ENCODE results near the gene MTG2. TPM values are rescaled to one million over a fixed set of nuclear protein-coding genes. Genes with fewer than 3 reads are reported as not detected.

Gene MTG2
- total RNA-seq, 1 donor from 2014 or later, result 42.1 TPM

DNA sequence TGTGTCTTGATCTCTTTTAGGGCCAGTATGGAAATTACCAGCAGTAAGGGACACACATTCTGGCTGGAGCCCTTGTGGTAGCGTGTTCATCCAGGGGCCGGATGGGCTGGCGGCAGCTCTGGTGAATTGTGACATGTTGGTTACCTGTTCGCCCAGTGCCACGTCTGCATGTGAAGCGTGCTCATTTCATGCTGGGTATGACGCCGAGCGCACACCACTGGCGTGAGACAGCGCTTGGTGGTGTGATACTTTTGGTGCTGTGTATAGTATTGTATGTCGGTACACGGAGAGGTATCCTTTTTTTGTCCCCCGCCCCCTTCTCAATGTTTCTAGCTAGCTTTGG is 3.7 kb upstream of the MTG2 start:
- intact Hi-C loops (cut with micrococcal nuclease), result no loop called here

DNA sequence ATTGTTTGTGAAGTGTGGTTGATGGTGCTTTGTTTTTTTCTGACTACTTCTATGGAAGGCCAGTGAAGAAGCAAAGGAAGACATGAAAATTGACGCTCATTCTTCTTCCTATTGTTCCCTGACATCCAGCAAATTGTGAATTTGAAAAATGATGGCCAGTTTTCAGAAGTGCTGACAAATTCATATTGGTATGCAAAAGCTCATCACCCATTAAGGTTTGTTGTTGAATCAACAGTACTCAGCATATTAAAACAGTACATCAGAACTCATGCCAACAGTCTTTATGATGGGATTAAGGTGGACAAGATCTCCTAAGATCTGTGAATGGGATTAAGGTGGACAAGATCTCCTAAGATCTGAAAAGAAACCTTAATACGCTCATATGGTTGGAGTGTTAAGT is 1.0 kb upstream of the MTG2 start:
- intact Hi-C loops (cut with micrococcal nuclease), result loop anchor here (1.0 to 2.0 kb wide), 6 partner anchors 38 to 205 kb away; partner anchors contain the start of genes HRH3, OSBPL2, PSMA7 and RPS21

DNA sequence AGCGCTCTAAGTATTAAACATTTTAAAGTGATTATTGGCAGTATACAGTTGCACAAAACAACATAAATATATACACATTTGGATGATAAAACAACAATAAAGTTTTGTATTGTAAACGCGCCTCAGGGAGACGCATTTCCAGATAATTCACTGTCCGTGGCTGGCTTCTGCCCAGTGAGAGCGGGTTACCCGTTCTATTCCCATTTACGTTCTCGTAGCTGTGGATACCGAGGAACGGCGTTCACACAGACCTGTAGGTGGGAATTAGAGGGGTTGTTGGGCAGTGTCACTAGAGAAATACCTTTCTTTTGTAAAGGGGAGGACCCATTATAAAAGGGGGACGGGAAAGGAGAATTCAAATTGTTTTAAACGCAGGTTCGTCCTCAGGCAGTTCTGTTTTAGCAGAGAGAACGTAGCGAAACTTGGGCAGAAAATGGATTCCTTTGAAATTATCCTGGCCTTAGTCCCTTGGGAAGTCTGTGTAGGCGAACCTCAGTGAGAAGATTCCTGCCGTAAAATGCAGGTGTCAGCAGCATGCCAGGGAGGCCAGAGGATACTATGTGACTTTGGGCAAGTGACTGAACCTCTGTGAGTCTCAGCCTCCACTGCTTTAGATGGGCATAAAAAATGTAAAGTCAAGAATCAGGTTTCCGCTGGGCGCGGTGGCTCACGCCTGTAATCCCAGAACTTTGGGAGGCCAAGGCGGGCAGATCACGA is 756 bp downstream of the MTG2 start:
- intact Hi-C loops (cut with micrococcal nuclease), result loop anchor here (2.0 kb wide), 2 partner anchors 117 to 203 kb away; partner anchors contain the start of gene RPS21

DNA sequence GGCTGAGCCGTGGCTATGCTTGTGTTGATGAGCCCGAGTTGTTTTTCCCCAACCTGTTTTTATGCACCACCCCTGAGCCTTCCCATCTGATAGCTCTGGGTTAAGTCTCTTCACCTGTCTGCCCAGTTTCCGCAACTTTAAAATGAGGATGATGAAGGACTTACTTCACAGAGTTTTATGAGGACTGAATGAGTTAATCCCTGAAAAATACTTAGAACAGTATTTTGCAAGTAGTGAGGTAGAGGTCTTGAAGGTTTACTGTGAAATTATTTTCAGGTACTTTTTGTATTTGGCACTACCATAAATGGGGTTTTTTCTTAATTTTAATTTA is 3.2 kb downstream of the MTG2 start:
- intact Hi-C loops (cut with micrococcal nuclease), result no loop called here

DNA sequence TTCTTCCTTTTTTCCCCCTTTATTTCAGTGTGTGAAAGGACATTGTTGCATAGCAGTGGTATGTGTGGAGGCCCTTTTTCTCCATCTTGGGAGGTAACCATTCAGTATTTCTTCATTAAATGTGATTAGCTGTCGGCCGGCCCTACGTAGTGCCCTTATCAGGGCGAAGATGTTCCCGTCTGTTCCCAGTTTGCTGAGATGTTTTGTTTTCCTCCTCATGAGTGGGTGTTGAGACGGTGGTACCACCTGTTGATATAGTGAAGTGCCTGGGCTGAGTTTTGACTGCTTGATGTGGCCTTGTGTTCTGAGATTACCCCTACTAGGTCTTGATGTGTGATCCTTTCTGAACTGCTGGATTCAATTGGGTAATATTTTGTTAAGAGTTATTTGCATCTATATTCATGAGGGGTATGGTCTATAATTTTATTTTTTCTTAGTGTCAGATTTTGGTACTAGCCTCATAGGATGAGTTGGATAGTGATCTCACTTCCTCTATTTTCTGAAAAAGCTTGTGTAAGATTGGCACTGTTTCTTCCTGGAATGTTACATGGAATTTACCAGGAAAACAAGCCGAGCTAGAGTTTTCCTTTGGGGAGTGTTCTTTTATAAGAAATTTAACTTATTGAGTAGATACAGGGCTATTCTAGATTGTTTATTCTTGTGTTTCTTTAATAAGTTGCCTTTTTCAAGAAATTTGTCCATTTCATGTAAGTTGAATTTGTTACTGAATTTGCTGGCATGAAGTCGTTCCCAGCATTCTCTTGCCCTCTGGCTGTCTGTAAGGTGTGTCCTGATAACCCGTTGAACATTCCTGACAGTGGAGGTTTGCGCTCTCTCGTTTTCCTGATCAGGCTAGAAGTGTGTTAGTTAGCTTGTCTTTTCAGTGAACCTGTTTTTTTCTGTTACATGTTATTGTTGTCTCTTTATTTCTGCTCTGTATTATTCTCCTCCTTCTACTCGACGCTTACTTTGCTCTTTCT is 4.3 kb downstream of the MTG2 start:
- intact Hi-C loops (cut with micrococcal nuclease), result no loop called here

DNA sequence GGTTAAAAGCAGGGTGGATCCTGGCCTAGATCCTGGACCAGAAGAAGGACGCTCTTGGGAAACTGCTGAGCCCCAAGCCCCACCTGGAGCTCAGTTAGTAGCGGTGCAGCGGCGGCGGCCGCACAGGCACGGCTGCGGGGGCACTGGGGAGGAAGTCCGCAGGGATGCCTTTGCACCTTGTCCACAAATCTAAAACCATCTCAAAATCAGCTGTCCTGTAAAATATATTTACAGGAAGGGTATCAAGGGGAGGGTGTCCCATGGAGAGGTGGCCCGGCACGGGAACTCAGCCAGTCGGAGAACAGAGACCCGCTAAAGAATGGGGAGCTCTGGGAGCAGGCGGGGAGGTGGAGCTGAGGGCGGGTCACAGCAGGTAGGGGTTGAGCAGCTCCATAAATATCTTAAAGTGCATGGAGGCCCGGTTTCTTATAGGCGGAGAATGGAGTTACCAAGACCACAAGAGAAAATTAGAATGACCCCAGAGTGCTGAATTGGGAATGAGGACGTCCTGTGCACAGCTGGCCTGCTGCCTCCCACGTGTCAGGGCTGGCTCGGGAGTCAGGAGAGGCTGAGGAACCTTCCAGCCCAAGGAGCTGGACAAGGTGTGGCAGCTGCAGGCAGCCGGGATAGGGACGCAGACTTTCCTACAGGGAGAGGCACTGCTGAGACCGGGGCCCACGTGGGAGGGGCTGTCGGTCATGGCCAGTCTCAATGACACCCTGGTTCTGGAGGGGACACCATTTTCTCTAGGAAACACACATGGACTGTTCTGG is 8.0 kb downstream of the MTG2 start:
- intact Hi-C loops (cut with micrococcal nuclease), result no loop called here

DNA sequence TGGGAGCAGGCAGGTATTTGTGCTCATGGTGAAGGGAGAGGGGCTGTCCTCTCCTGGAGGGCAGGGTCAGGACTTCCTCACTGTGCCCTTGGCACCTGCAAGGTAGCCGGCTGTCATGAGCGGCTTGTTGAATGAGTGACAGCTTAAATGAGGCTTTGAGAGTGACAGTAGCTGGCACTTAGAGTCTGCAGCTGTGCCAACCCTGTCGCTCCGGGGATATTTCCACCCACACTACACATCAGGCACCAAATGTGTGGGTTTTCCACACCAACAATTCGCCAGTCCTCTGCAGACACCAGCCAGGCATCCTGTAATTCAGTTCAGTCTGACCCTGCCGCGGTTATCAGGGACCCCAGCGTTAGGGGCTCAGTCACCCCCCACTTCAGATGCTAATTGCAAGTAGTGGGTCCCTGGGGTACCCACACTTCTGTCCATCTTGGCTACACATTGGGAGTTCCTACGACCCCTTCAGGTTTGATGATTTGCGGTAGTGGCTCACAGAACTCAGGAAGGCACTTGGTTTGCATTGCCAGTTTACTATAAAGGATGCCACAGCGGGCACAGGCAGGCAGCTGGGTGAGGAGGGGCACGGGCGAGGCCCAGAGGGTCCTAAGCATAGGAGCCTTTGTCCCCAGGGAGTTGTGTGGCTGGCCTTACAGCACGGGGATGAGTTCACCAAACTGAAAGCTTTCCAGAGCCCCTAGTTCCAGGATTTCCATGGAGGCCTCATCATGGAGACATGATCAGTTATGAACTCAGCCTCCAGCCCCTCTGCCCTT is 9.1 kb downstream of the MTG2 start:
- intact Hi-C loops (cut with micrococcal nuclease), result no loop called here

DNA sequence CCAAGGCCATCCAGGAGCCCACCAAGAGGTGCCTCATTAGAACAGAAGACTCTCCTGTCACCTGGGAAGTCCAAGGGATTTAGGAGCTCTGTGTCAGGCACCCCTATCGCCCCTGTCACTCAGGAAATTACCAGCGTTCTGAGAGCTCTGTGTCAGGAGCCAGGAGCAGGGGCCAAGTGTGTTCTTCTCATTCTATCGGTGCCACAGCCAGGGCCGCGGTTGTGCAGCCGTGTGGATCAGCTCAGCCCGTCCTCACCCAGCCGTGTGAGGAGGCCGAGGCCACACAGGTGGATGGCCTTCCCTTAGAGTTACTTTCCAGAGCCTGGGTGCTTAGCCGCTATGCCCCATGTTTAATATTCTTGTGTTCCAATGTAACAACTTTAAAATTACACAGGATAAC is 9.8 kb downstream of the MTG2 start:
- intact Hi-C loops (cut with micrococcal nuclease), result no loop called here

DNA sequence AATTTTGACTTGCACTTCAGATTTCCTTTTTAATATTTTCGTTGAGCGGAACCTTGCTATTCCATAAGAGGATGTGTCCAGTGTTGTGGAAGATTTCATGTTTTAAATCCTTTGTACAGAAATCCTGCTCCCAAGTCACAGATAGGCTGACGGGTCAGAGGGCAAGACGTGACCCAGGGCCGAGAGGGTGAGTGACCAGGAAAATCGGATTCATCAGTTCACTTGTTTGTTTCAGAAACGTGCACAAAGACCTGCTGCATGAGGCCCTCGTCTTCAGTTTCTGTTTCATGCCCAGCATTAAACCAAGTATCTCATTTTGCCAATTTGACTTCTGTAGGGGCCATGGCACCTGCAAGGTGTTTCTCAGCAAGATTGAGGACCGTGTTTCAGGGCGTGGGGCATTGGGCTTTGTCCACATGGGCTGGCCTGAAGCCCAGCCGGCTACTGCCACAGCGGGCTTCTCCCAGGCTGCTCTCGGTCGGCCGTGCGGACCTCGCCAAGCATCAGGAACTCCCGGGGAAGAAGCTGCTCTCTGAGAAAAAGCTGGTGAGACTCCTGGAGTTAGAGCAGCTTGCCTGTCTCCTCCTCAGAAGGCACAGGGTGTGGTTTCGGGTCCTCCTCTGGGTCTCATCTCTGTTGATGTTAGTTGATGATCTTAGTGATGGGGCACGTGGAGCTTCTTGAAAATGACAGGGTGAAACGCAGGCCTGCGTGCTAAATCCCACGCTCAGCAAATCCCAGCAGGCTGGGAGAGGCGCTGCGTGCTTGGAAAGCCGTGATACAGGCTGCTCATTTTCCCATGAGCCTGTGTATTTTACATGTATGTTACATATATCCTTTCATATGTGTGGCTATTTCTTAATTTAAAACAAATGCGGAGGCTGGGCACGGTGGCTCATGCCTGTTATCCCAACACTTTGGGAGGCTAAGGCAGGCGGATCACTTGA is 10.5 kb downstream of the MTG2 start:
- intact Hi-C loops (cut with micrococcal nuclease), result no loop called here

DNA sequence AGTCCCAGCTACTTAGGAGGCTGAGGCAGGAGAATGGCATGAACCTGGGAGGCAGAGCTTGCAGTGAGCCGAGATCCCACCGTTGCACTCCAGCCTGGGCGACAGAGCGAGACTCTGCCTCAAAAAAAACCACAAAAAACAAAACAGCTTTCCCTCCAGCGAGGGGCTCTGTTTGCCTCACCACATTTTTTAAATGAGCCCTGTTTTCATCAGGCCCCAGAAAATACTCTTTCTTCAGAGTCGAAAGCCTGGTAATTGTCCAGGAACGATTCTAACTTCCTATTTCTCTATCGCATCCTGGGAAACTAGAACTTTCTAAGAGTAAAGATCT is 12.2 kb downstream of the MTG2 start:
- intact Hi-C loops (cut with micrococcal nuclease), result no loop called here

DNA sequence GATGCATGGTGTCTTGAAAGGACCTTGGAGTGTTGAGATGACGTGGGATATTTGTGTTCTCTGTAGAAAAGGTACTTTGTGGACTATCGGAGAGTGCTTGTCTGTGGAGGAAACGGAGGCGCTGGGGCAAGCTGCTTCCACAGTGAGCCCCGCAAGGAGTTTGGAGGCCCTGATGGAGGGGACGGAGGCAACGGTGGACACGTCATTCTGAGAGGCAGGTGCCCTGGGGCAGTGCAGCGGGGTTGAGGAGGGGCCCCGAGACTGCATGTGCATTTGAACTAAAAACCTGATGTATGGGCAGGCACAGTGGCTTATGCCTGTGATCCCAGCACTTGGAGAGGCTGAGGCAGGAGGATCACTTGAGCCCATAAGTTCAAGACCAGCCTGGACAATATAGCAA is 12.9 kb downstream of the MTG2 start:
- intact Hi-C loops (cut with micrococcal nuclease), result no loop called here

DNA sequence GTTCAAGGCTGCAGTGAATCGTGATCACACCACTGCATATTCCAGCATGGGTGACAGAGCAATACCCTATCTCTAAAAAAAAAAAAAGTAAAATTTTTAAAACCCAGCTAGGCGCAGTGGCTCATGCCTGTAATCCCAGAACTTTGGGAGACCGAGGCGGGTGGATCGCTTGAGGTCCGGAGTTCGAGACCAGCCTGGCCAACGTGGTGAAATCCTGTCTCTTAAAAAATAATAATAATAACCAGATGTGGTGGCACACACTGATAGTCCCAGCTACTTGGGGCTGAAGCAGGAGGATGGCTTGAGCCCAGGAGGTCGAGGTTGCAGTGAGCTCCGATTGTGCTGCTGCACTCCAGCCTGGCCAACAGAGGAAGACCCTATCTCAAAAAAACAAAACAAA is 13.5 kb downstream of the MTG2 start:
- intact Hi-C loops (cut with micrococcal nuclease), result no loop called here

DNA sequence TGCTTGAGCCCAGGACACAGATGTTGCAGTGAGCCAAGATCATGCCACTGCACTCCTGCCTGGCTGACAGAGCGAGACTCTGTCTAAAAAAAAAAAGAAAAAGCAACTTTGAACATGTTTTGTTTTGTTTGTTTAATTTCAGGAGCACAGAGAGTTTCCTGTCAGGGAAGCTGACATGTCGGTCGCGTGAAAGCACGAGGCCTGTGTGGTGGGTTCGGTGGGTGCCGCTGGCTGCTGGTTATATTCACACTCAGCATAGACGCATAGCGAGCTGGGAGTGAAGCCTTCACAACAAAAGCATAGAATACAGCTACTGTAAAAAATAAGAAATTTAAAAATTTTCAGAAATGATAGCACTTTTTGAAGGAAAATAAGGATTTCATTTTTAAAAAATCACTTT is 14.5 kb downstream of the MTG2 start:
- intact Hi-C loops (cut with micrococcal nuclease), result no loop called here

DNA sequence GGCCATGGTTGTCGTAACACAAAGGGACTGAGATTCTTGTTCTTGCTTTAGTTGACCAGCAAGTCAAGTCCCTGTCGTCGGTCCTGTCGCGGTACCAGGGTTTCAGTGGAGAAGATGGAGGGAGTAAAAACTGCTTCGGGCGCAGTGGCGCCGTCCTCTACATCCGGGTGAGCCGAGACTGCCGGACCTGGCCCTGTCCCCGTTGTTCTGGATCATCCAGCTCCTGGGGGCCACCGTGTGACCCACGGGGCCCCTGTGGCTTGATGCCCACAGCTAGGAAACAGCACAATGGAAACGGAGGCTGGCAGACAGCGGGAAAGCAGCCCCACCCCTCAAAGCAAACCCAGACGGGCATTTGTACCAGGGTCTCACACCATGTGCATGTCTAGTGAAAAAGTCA is 15.0 kb downstream of the MTG2 start:
- intact Hi-C loops (cut with micrococcal nuclease), result no loop called here

DNA sequence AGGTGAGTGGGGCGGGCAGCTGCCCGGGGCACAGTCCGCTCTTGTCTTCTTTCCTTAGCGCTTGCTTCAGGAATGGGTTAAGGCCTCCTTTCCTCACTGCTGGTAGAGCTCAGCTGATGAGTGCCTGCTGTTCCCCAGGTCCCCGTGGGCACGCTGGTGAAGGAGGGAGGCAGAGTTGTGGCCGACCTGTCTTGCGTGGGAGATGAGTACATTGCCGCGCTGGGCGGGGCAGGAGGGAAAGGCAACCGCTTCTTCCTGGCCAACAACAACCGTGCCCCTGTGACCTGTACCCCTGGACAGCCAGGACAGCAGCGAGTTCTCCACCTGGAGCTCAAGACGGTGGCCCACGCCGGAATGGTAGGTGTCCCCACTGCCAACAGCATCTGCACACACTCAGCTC is 15.7 kb downstream of the MTG2 start:
- intact Hi-C loops (cut with micrococcal nuclease), result no loop called here

DNA sequence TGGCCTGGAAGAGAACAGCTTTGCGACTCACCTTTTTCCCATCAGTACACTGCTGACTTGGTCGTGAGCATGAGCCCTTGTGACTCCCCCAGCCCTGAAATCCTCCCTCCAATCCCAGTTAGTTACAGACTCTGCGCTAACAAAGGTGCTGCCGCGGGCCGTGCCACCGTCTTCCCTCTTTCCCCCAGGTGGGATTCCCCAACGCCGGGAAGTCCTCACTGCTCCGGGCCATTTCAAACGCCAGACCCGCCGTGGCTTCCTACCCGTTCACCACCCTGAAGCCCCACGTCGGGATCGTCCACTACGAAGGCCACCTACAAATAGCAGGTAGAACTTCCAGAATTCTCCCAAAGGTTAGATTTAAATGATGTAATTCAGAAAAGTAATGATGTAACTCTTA is 16.1 kb downstream of the MTG2 start:
- intact Hi-C loops (cut with micrococcal nuclease), result no loop called here

DNA sequence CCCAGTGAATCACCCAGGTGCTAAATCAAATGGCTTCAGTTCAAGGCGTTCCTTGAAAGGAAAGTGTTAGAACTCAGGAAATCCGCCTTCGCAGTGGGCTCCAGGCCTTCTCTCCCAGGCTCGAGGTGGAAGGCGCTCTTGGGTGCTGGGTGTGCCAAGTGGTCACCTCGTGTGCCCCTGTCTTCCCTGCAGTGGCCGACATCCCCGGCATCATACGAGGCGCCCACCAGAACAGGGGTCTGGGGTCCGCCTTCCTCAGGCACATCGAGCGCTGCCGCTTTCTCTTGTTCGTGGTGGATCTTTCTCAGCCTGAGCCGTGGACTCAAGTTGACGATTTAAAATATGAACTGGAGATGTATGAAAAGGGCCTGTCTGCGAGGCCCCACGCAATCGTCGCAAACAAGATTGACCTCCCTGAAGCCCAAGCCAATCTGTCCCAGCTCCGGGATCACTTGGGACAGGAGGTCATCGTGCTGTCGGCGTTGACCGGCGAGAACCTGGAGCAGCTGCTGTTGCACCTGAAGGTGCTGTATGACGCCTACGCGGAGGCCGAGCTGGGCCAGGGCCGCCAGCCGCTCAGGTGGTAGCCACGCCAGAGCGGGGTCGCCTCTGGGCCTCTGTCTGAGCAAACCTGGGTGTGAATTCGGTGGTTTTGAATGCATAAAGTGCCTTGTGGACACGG is 17.8 kb downstream of the MTG2 start:
- intact Hi-C loops (cut with micrococcal nuclease), result no loop called here

DNA sequence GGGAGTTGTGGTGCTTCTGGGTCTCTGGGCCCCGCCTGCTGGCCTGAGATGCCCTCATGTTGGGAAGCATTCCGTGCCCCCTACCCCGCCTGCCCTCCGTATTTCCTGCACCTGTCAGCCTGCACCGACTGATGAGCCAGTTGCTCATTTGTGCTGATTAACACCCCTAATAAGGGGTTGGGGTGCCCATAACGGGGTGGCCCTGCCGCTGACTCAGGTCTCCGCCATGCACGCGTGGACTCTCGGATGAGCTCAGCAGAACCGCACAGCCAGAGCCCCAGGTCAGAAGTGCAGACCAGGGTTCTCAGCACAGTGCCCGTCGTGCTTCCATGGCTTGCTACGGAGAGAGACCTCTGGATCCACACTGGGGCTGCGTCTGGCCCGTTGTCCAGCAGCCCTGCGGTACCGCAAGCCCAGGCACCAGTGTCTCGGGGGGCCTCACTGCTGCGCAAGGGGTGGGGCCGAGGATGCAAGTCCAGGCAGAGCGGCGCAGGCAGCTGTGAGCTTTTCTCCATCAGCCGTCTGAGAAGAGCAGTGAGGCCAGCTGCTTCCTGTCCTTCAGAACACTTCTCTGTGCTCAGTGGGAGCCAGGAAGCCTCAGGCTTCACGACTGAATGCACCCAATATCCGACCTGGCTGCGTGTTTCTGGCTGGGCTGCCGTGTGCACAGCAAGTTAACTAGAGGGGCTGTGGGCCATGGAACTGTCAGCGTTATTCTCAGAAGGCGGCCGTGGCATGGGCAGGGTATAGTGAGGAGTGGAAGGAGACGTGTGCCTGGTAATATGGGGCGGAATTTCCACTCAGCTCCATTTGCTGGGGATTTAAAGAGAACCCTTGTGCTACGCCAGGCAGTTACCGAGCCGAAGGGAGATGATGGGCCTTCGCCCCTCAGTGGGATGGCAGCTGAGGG is 18.6 kb downstream of the MTG2 start:
- intact Hi-C loops (cut with micrococcal nuclease), result no loop called here

DNA sequence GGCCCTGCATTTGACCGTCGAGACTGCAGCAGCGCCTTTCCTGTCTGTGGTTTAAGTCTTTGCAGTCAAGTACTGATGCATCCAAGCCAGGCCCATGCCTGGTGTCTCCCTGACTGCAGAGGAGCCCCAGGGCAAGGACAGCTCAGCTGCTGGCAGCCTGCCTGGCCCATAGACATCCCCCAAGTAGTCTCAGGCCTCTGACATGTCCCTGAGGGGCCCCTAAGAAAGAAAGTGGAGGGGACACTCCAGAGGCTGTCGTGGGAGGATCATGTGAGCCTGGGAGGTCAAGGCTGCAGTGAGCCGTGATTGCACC is 19.2 kb downstream of the MTG2 start:
- intact Hi-C loops (cut with micrococcal nuclease), result no loop called here

Measured in T-helper 1 cell treated with Interleukin-12 subunit alpha and Interleukin-12 subunit beta and Interleukin-4 antibody, amounts not matched to agents 30 ng/mL and 1 ng/mL, for 36 hours (primary cell).